ENCODE results near the gene INPP5D. TPM values are rescaled to one million over a fixed set of nuclear protein-coding genes. Genes with fewer than 3 reads are reported as not detected.

Gene INPP5D
- total and polyA plus RNA-seq, 2 of the 8 experiments (the other 6 are each of a cell fraction or from before 2014, with no cell fraction given) = 4.5 to 7.1 TPM

DNA sequence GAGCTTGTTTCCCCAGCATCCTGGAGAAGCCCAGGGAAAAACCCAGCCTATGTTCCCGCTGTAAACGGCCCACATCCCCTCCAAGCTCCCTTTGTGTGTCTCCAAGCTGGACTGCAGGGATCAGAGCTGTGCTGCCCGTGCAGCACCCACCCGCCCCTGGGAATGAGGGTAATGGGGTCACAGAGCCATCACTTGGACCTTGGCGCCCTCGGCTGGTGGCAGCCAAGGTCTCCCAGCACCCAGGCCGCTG lies 670 bp upstream of the INPP5D start:
- no peak overlapping the region for H3K23ac ChIP-seq (ENCODE audit: insufficient read length)
- no peak for FAIRE-seq

More for the DNA sequence above, 670 bp upstream of the INPP5D start:
- H4K91ac ChIP-seq (replicated peaks; ENCODE audit: insufficient read length, low read length) = no peak overlapping the region
- CTCF ChIA-PET (ENCODE audit: partially characterized antibody) = interaction anchor here (0.8 to 4.6 kb wide), 18 partner anchors 7 to 206 kb away, joined by 3 to 32 read pairs (median 5); partner anchors contain the start of gene NEU2
- no peak overlapping the region for H2BK5ac ChIP-seq (ENCODE audit: low read depth, low read length)
- no peak overlapping the region for H4K8ac ChIP-seq (ENCODE audit: extremely low read depth, insufficient read depth, low read length)
- H3K36me3 ChIP-seq (ENCODE audit: control insufficient read depth in 2 of 4, insufficient read depth in 4 of 4, low read length in 3 of 4) = no peaks in the 10 kb centered on the region
- H3K4me1 ChIP-seq (replicated peaks in 1 of 4; ENCODE audit: control insufficient read depth in 3 of 4, insufficient read depth in 4 of 4, low read length in 3 of 4) = peaks cover 0 to 10% (median 4%) of the 10 kb centered on the region in 4 experiments; a peak in 4 of 7 replicates
- POLR2A ChIA-PET (ENCODE audit: partially characterized antibody) = interaction anchor here (1.3 kb wide), 1 partner anchor 469 kb away, joined by 3 read pairs; no protein-coding TSS in a partner anchor
- H3K4me2 ChIP-seq (ENCODE audit: insufficient read depth in 1 of 2, low read depth in 2 of 2, low read length in 2 of 2) = no peak overlapping the region
- H2BK15ac ChIP-seq (ENCODE audit: low read length) = no peak overlapping the region
- no peaks in the 10 kb centered on the region for H3K9me3 ChIP-seq (ENCODE audit: insufficient read depth in 2 of 2, low read depth in 1 of 2, low read length in 1 of 2)
- H2BK120ac ChIP-seq (replicated peaks; ENCODE audit: low read depth, low read length) = no peak overlapping the region
- no peak overlapping the region for H3K18ac ChIP-seq (ENCODE audit: extremely low read depth, low read length)
- H3K4me3 ChIP-seq (ENCODE audit: extremely low read depth in 1 of 4, insufficient read depth in 2 of 4, low read depth in 3 of 4, low read length in 4 of 4) = no peak overlapping the region
- 77% methylated on average over 7 of the region's 7 CpGs; no CpG with 5 or more reads in 1 of the 2 experiments for WGBS, 2 experiments (ENCODE audit: extremely low coverage in 1 of 2, insufficient coverage in 1 of 2, insufficient read length in 1 of 2, insufficient replicate concordance in 2 of 2, low coverage in 1 of 2, low lambda C conversion rate in 2 of 2, missing lambda C conversion rate in 1 of 2)
- H3K9ac ChIP-seq (replicated peaks in 1 of 4; ENCODE audit: extremely low read depth in 1 of 4, low read depth in 3 of 4, low read length in 3 of 4) = no peak overlapping the region
- no peak overlapping the region for H2AFZ ChIP-seq (ENCODE audit: low read length)
- no peak overlapping the region for H3K27ac ChIP-seq (ENCODE audit: low read depth, low read length)
- no peaks in the 10 kb centered on the region for H3K79me1 ChIP-seq (ENCODE audit: low read depth, low read length)
- no peak overlapping the region for H3K14ac ChIP-seq (ENCODE audit: insufficient read length)
- H3K27me3 ChIP-seq (replicated peaks in 1 of 4; ENCODE audit: control insufficient read depth in 3 of 4, extremely low read depth in 1 of 4, insufficient read depth in 3 of 4, low read length in 3 of 4) = no peaks in the 10 kb centered on the region; a peak in 1 of 7 replicates
- no peak overlapping the region for H4K5ac ChIP-seq (ENCODE audit: insufficient read length, low read depth, low read length)
- TF ChIP-seq RAD21 (IDR thresholded peaks at IDR 0.05 in 1 of 2, conservative IDR thresholded peaks at IDR 0.05 in 1 of 2; ENCODE audit: low read depth in 2 of 2, low read length in 2 of 2) = peak; percentile 66 to 73
- no peak for TF ChIP-seq JUND (IDR thresholded peaks at IDR 0.05; ENCODE audit: low read length)
- TF ChIP-seq, protein P1, sequence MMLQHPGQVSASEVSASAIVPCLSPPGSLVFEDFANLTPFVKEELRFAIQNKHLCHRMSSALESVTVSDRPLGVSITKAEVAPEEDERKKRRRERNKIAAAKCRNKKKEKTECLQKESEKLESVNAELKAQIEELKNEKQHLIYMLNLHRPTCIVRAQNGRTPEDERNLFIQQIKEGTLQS (IDR thresholded peaks at IDR 0.05; ENCODE audit: insufficient read depth, low read depth, low read length) = no peak
- TF ChIP-seq NANOG (IDR thresholded peaks at IDR 0.05; ENCODE audit: insufficient read depth, low read depth, low read length, poor library complexity, severe bottlenecking) = no peak
- TF ChIP-seq SIX5 (IDR thresholded peaks at IDR 0.05; ENCODE audit: low read depth, low read length) = no peak
- TF ChIP-seq, protein P2, sequence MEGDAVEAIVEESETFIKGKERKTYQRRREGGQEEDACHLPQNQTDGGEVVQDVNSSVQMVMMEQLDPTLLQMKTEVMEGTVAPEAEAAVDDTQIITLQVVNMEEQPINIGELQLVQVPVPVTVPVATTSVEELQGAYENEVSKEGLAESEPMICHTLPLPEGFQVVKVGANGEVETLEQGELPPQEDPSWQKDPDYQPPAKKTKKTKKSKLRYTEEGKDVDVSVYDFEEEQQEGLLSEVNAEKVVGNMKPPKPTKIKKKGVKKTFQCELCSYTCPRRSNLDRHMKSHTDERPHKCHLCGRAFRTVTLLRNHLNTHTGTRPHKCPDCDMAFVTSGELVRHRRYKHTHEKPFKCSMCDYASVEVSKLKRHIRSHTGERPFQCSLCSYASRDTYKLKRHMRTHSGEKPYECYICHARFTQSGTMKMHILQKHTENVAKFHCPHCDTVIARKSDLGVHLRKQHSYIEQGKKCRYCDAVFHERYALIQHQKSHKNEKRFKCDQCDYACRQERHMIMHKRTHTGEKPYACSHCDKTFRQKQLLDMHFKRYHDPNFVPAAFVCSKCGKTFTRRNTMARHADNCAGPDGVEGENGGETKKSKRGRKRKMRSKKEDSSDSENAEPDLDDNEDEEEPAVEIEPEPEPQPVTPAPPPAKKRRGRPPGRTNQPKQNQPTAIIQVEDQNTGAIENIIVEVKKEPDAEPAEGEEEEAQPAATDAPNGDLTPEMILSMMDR (IDR thresholded peaks at IDR 0.05; ENCODE audit: control extremely low read depth in 1 of 3, insufficient read depth in 1 of 3, low read depth in 1 of 3, low read length in 3 of 3) = peak; percentile 42 to 56 (median 52); a peak in 3 of 4 replicates
- no peak overlapping the region for H2BK20ac ChIP-seq (ENCODE audit: low read length)
- H3K79me2 ChIP-seq (ENCODE audit: control insufficient read depth in 1 of 2, insufficient read depth in 2 of 2, low read length in 2 of 2) = no peaks in the 10 kb centered on the region
- H2AK5ac ChIP-seq (ENCODE audit: low read depth, low read length) = no peak overlapping the region
- H3K4ac ChIP-seq (replicated peaks; ENCODE audit: insufficient read length, low read depth, low read length) = no peak overlapping the region
- no peaks in the 10 kb centered on the region for H4K20me1 ChIP-seq (replicated peaks in 1 of 2; ENCODE audit: control insufficient read depth in 1 of 2, insufficient read depth in 2 of 2, low read length in 2 of 2)
- no peaks in the 10 kb centered on the region for H3K23me2 ChIP-seq (ENCODE audit: low read depth, low read length)
- no peak for DNase-seq (ENCODE audit: low read depth in 1 of 2, low spot score in 2 of 2)
- H3K56ac ChIP-seq (replicated peaks; ENCODE audit: insufficient read length, low read depth, low read length) = no peak overlapping the region
- no peak overlapping the region for H2BK12ac ChIP-seq (ENCODE audit: low read depth, low read length)

All from H1 (cell line).